Measurements from ENCODE around the gene BLOC1S1.
A peak's percentile ranks its signal among the peaks of the same experiment; 100 is the strongest.

The BLOC1S1 gene

GRCh38 chr12:55703901-55704761, 11.7 kb upstream of the BLOC1S1 start:
- TF ChIP-seq CTCF (conservative IDR thresholded peaks at IDR 0.05; ENCODE audit: low read length) = no peak
- TF ChIP-seq EZH2phosphoT487 (IDR thresholded peaks at IDR 0.05; ENCODE audit: borderline replicate concordance) = no peak

GRCh38 chr12:55704824-55705718, 10.8 kb upstream of the BLOC1S1 start:
- TF ChIP-seq CTCF (conservative IDR thresholded peaks at IDR 0.05; ENCODE audit: low read length) (no peak), EZH2phosphoT487 (IDR thresholded peaks at IDR 0.05; ENCODE audit: borderline replicate concordance) (no peak)
- no peaks in the 10 kb centered on the region for H3K9me2 ChIP-seq (replicated peaks; ENCODE audit: low read depth, low read length)
- H3K79me2 ChIP-seq (ENCODE audit: insufficient read depth, low read length) = no peaks in the 10 kb centered on the region
- H3K27me3 ChIP-seq (ENCODE audit: insufficient read depth, low read length, poor library complexity, severe bottlenecking) = no peaks in the 10 kb centered on the region
- peaks cover 14% of the 10 kb centered on the region for H3K4me1 ChIP-seq (ENCODE audit: insufficient read depth, low read length, poor library complexity, severe bottlenecking)
- no peak overlapping the region for H3K9ac ChIP-seq (ENCODE audit: low read depth, low read length, poor library complexity, severe bottlenecking)
- no peaks in the 10 kb centered on the region for H3K9me3 ChIP-seq (ENCODE audit: insufficient read depth, low read depth, low read length)
- H2AFZ ChIP-seq (ENCODE audit: low read length) = no peak overlapping the region
- H3F3A ChIP-seq (ENCODE audit: low read depth) = no peaks in the 10 kb centered on the region
- no peaks in the 10 kb centered on the region for H3K36me3 ChIP-seq (ENCODE audit: insufficient read depth, low read length)
- no peak overlapping the region for H3K4me3 ChIP-seq (ENCODE audit: low read length, poor library complexity, severe bottlenecking)
- no peaks in the 10 kb centered on the region for H4K20me1 ChIP-seq (ENCODE audit: insufficient read depth, low read length, poor library complexity, severe bottlenecking)
- H3K4me2 ChIP-seq (ENCODE audit: low read depth, low read length, poor library complexity, severe bottlenecking) = no peak overlapping the region

More at GRCh38 chr12:55703901-55704761, 11.7 kb upstream of the BLOC1S1 start:
- Histone ChIP-seq H3K4me2 (ENCODE audit: low read depth, low read length, poor library complexity, severe bottlenecking) (no peak overlapping the region), H3F3A (ENCODE audit: low read depth) (no peaks in the 10 kb centered on the region), H3K36me3 (ENCODE audit: insufficient read depth, low read length) (no peaks in the 10 kb centered on the region), H2AFZ (ENCODE audit: low read length) (no peak overlapping the region), H3K9ac (ENCODE audit: low read depth, low read length, poor library complexity, severe bottlenecking) (no peak overlapping the region), H3K4me1 (ENCODE audit: insufficient read depth, low read length, poor library complexity, severe bottlenecking) (peaks cover 14% of the 10 kb centered on the region), H3K27me3 (ENCODE audit: insufficient read depth, low read length, poor library complexity, severe bottlenecking) (no peaks in the 10 kb centered on the region), H3K79me2 (ENCODE audit: insufficient read depth, low read length) (no peaks in the 10 kb centered on the region), H3K9me3 (ENCODE audit: insufficient read depth, low read depth, low read length) (no peaks in the 10 kb centered on the region), H4K20me1 (ENCODE audit: insufficient read depth, low read length, poor library complexity, severe bottlenecking) (no peaks in the 10 kb centered on the region), H3K4me3 (ENCODE audit: low read length, poor library complexity, severe bottlenecking) (no peak overlapping the region), H3K9me2 (replicated peaks; ENCODE audit: low read depth, low read length) (no peaks in the 10 kb centered on the region)

- Histone ChIP-seq H3K9me2 (replicated peaks; ENCODE audit: low read depth, low read length) (no peaks in the 10 kb centered on the region), H3K4me2 (ENCODE audit: low read depth, low read length, poor library complexity, severe bottlenecking) (no peak overlapping the region), H4K20me1 (ENCODE audit: insufficient read depth, low read length, poor library complexity, severe bottlenecking) (no peaks in the 10 kb centered on the region), H3F3A (ENCODE audit: low read depth) (no peaks in the 10 kb centered on the region), H3K4me3 (ENCODE audit: low read length, poor library complexity, severe bottlenecking) (no peak overlapping the region), H3K27me3 (ENCODE audit: insufficient read depth, low read length, poor library complexity, severe bottlenecking) (no peaks in the 10 kb centered on the region), H2AFZ (ENCODE audit: low read length) (no peak overlapping the region), H3K9ac (ENCODE audit: low read depth, low read length, poor library complexity, severe bottlenecking) (no peak overlapping the region), H3K79me2 (ENCODE audit: insufficient read depth, low read length) (no peaks in the 10 kb centered on the region), H3K4me1 (ENCODE audit: insufficient read depth, low read length, poor library complexity, severe bottlenecking) (peaks cover 14% of the 10 kb centered on the region), H3K36me3 (ENCODE audit: insufficient read depth, low read length) (no peaks in the 10 kb centered on the region), H3K9me3 (ENCODE audit: insufficient read depth, low read depth, low read length) (no peaks in the 10 kb centered on the region)
- peak; percentile 69 for TF ChIP-seq CTCF (conservative IDR thresholded peaks at IDR 0.05; ENCODE audit: low read length)
- TF ChIP-seq EZH2phosphoT487 (IDR thresholded peaks at IDR 0.05; ENCODE audit: borderline replicate concordance) = no peak
Measured at GRCh38 chr12:55705782-55706402, 10.0 kb upstream of the BLOC1S1 start.
